SU-DHL-6 (cell line): ENCODE measurements around the gene STXBP5.

Source experiments
- CTCF ChIP-seq: fragments of 200-600 bp; sonication (generic); IDR thresholded peaks from one replicate; pipeline ENCODE4 v1.5.1; 2017; ENCODE audit warnings: antibody characterized with exemption, mild to moderate bottlenecking, low read length, moderate library complexity; ENCODE audit not compliant: insufficient read depth, poor library complexity, severe bottlenecking
- EZH2phosphoT487 ChIP-seq: fragments of 200-600 bp; sonication (generic), shearing (Covaris generic); conservative IDR thresholded peaks from 2 replicates; pipeline ENCODE4 v1.6.1; 2018; ENCODE audit warnings: mild to moderate bottlenecking, antibody characterized with exemption, low read length, moderate library complexity, mixed read lengths

- TF ChIP-seq CTCF: no peak
- no peak for TF ChIP-seq EZH2phosphoT487
Measured at GRCh38 chr6:147416622-147417021, 212.4 kb downstream of the STXBP5 start.
